ENCODE measurements around the gene MPRIP. TPM values are rescaled to one million over a fixed set of nuclear protein-coding genes. Genes with fewer than 3 reads are reported as not detected.

MPRIP gene
- total and polyA plus RNA-seq, 2 donors (not counting 3 experiments of a cell fraction or from before 2014, with no cell fraction given): 94.6 to 246 TPM

GRCh38 chr17:16999931-17000625 lies 42.2 kb upstream of the MPRIP start:
- TF ChIP-seq GATA2 (IDR thresholded peaks at IDR 0.05; ENCODE audit: insufficient read depth, insufficient read length, low read depth, low read length): no peak
- no peak for TF ChIP-seq MYC (IDR thresholded peaks at IDR 0.05; ENCODE audit: low read depth, low read length)
- Histone ChIP-seq H4K20me1 (replicated peaks; ENCODE audit: control insufficient read depth, extremely low read depth, insufficient read depth, low read length) (no peaks in the 10 kb centered on the region), H3K79me2 (ENCODE audit: control insufficient read depth, insufficient read depth, low read length) (no peaks in the 10 kb centered on the region), H3K9ac (replicated peaks; ENCODE audit: extremely low read depth, insufficient read depth, low read length) (no peak overlapping the region), H3K4me1 (ENCODE audit: control insufficient read depth, extremely low read depth, insufficient read depth, low read length) (peaks cover 3% of the 10 kb centered on the region), H3K27me3 (ENCODE audit: control insufficient read depth in 2 of 2, insufficient read depth in 2 of 2, low read length in 2 of 2) (peaks cover 0 to 2% of the 10 kb centered on the region in 2 experiments), H3K27ac (ENCODE audit: insufficient read depth, low read depth, low read length) (no peak overlapping the region), H3K9me3 (replicated peaks; ENCODE audit: control insufficient read depth, insufficient read depth, low read length) (no peaks in the 10 kb centered on the region), H3K36me3 (ENCODE audit: control insufficient read depth in 2 of 2, extremely low read depth in 1 of 2, insufficient read depth in 2 of 2, low read length in 2 of 2) (no peaks in the 10 kb centered on the region), H3K9me1 (replicated peaks; ENCODE audit: control insufficient read depth, extremely low read depth, insufficient read depth, low read length) (no peaks in the 10 kb centered on the region), H3K4me2 (ENCODE audit: insufficient read depth, low read length) (no peak overlapping the region), H2AFZ (ENCODE audit: low read depth, low read length) (no peak overlapping the region), H3K4me3 (replicated peaks in 1 of 3; ENCODE audit: insufficient read depth in 1 of 3, low read depth in 1 of 3, low read length in 3 of 3) (no peak overlapping the region)
- DNase-seq (ENCODE audit: low read depth, low spot score): no peak
- dilution Hi-C loops (cut with MboI; ENCODE audit: extremely low pct_ligation_motif_present, low sequenced_read_pairs) (no loop called here), intact Hi-C loops (cut with micrococcal nuclease) (loop anchor here (5.0 to 10.0 kb wide), 5 partner anchors 65 to 315 kb away; partner anchors contain the start of genes FLCN and PLD6)
- CTCF ChIA-PET: interaction anchor here (0.6 to 2.7 kb wide), 6 partner anchors 8 to 220 kb away, joined by 3 to 15 read pairs (median 3); no protein-coding TSS in a partner anchor
- POLR2A ChIA-PET: no interaction called here
- no TSS peak for BruUV-seq (replicated peaks)
- FAIRE-seq: no peak

DNA sequence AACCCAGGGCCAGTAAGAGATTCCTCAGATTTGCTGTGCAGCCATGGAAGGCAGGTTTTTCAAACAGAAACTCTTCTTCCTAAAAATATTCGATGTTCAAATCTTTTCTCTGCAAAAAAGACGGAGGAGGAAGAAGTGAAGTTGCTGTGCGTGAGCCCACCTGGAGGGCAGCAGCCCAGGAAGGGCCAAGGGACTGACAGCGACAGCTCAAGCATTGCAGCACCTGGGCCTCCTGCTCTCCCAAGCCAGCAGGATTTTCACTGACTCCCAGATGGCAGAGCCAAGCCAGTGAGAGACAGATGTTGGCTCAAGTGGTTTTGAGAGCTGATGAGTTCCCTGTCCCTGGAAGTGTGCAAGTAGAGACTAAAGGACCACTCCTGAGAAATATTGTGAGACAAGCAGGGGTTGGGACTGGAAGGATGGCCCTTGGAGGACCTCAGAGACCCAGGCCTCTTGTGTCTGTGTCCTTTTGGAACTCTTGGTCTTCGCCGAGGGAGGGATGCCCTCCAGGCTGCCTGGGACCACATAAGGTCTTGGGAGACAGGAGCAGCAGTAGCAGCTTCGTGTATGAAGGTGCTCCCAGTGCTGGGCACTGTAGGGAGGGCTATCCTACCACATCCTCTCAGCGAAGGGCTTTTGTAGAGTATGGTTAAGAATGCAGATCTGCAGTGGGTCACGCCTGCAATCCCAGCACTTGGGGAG lies 41.0 kb upstream of the MPRIP start:
- Histone ChIP-seq H3K27me3 (ENCODE audit: control insufficient read depth in 2 of 2, insufficient read depth in 2 of 2, low read length in 2 of 2) (no peaks in the 10 kb centered on the region), H3K4me1 (ENCODE audit: control insufficient read depth, extremely low read depth, insufficient read depth, low read length) (peaks cover 3% of the 10 kb centered on the region), H3K9me1 (replicated peaks; ENCODE audit: control insufficient read depth, extremely low read depth, insufficient read depth, low read length) (no peaks in the 10 kb centered on the region), H3K36me3 (ENCODE audit: control insufficient read depth in 2 of 2, extremely low read depth in 1 of 2, insufficient read depth in 2 of 2, low read length in 2 of 2) (no peaks in the 10 kb centered on the region), H3K4me2 (ENCODE audit: insufficient read depth, low read length) (no peak overlapping the region), H3K9me3 (replicated peaks; ENCODE audit: control insufficient read depth, insufficient read depth, low read length) (no peaks in the 10 kb centered on the region), H3K27ac (ENCODE audit: insufficient read depth, low read depth, low read length) (no peak overlapping the region), H3K79me2 (ENCODE audit: control insufficient read depth, insufficient read depth, low read length) (no peaks in the 10 kb centered on the region), H3K9ac (replicated peaks; ENCODE audit: extremely low read depth, insufficient read depth, low read length) (no peak overlapping the region), H4K20me1 (replicated peaks; ENCODE audit: control insufficient read depth, extremely low read depth, insufficient read depth, low read length) (no peaks in the 10 kb centered on the region), H2AFZ (ENCODE audit: low read depth, low read length) (no peak overlapping the region), H3K4me3 (replicated peaks in 1 of 3; ENCODE audit: insufficient read depth in 1 of 3, low read depth in 1 of 3, low read length in 3 of 3) (no peak overlapping the region)
- TF ChIP-seq GATA2 (IDR thresholded peaks at IDR 0.05; ENCODE audit: insufficient read depth, insufficient read length, low read depth, low read length) (no peak), MYC (IDR thresholded peaks at IDR 0.05; ENCODE audit: low read depth, low read length) (no peak), MAX (IDR thresholded peaks at IDR 0.05; ENCODE audit: insufficient read depth, insufficient read length) (no peak), EZH2 (IDR thresholded peaks at IDR 0.05; ENCODE audit: borderline replicate concordance, low read depth, low read length, severe bottlenecking) (no peak), POLR2A (IDR thresholded peaks at IDR 0.05; ENCODE audit: low read depth, low read length) (no peak), CTCF (IDR thresholded peaks at IDR 0.05; ENCODE audit: extremely low read depth in 1 of 2, insufficient read depth in 1 of 2, low read depth in 1 of 2, low read length in 2 of 2) (no peak), JUN (IDR thresholded peaks at IDR 0.05; ENCODE audit: borderline replicate concordance, insufficient read depth, insufficient read length, low read depth) (no peak), POLR2AphosphoS5 (IDR thresholded peaks at IDR 0.05; ENCODE audit: insufficient read depth, low read depth, low read length) (no peak), FOS (IDR thresholded peaks at IDR 0.05; ENCODE audit: borderline replicate concordance, insufficient read depth, low read length) (no peak)
- no peak for DNase-seq (ENCODE audit: low read depth, low spot score)
- BruUV-seq (replicated peaks): no TSS peak
- intact Hi-C loops (cut with micrococcal nuclease) (loop anchor here (5.0 to 10.0 kb wide), 4 partner anchors 64 to 314 kb away; partner anchors contain the start of genes FLCN and PLD6), dilution Hi-C loops (cut with MboI; ENCODE audit: extremely low pct_ligation_motif_present, low sequenced_read_pairs) (no loop called here)
- CTCF ChIA-PET: interaction anchor here (0.7 to 2.7 kb wide), 4 partner anchors 10 to 204 kb away, joined by 3 to 15 read pairs (median 3); no protein-coding TSS in a partner anchor
- FAIRE-seq: no peak
- POLR2A ChIA-PET: no interaction called here

Data from endothelial cell of umbilical vein (primary cell).